Natural killer cell (primary cell): ENCODE measurements around the gene TRPC4. TPM values are rescaled to one million over a fixed set of nuclear protein-coding genes. Genes with fewer than 3 reads are reported as not detected.

Source experiments
- ATAC-seq, 3 donors: fragments of 150-1000 bp in 2 of 3; fragments of 200-7000 bp in 1 of 3; cut with Tn5 transposase; 1 replicate in 1 of 3; 2 replicates in 2 of 3; pipeline ENCODE4 v1.10.0; 2021; ENCODE audit warnings: mild to moderate bottlenecking in 2 of 3, moderate library complexity in 2 of 3
- DNase-seq, 2 donors: peaks; one replicate each; pipeline versions ENCODE4 v3.0.0 to v3.0.0-alpha.2; 2013 to 2021; ENCODE audit warnings: mixed read lengths in 1 of 2
- H3K27ac ChIP-seq: one replicate; pipeline ENCODE4 v1.5.1; 2013; ENCODE audit warnings: mild to moderate bottlenecking, low read length
- H3K27me3 ChIP-seq: one replicate; pipeline ENCODE4 v1.6.1; 2013; ENCODE audit warnings: low read length; ENCODE audit not compliant: control insufficient read depth, insufficient read depth
- H3K36me3 ChIP-seq: one replicate; pipeline ENCODE4 v1.6.1; 2013; ENCODE audit warnings: low read length; ENCODE audit not compliant: control insufficient read depth, insufficient read depth
- H3K4me1 ChIP-seq: one replicate; pipeline ENCODE4 v1.6.1; 2013; ENCODE audit warnings: low read length; ENCODE audit not compliant: control insufficient read depth, insufficient read depth
- H3K4me3 ChIP-seq: one replicate; pipeline ENCODE4 v1.5.1; 2013; ENCODE audit warnings: low read length
- H3K9me3 ChIP-seq: one replicate; pipeline ENCODE4 v1.6.1; 2013; ENCODE audit warnings: low read length; ENCODE audit not compliant: control insufficient read depth, insufficient read depth
- H3K27ac Mint-ChIP-seq, 2 donors: one replicate each; pipeline ENCODE4 v1.8.0; 2022; ENCODE audit warnings: mild to moderate bottlenecking in 2 of 2, mixed read lengths in 2 of 2, moderate library complexity in 1 of 2
- H3K27me3 Mint-ChIP-seq, 2 donors: one replicate each; pipeline ENCODE4 v1.8.0; 2022; ENCODE audit warnings: low read depth in 2 of 2, mixed read lengths in 2 of 2
- H3K36me3 Mint-ChIP-seq: one replicate; pipeline ENCODE4 v1.8.0; 2022; ENCODE audit warnings: mixed read lengths
- H3K4me1 Mint-ChIP-seq, 2 donors: one replicate each; pipeline ENCODE4 v1.8.0; 2022; ENCODE audit warnings: mixed read lengths in 2 of 2
- H3K4me3 Mint-ChIP-seq: one replicate; pipeline ENCODE4 v1.8.0; 2022; ENCODE audit warnings: mild to moderate bottlenecking, moderate library complexity, mixed read lengths
- H3K9me3 Mint-ChIP-seq, 2 donors: one replicate each; pipeline ENCODE4 v1.8.0; 2022; ENCODE audit warnings: mixed read lengths in 2 of 2
- WGBS: methylation state at CpG from one replicate; pipeline ENCODE4 v1.1.7; 2013; ENCODE audit warnings: missing lambda C conversion rate; ENCODE audit not compliant: insufficient coverage; 5-methylcytosine and 5-hydroxymethylcytosine counted together
- intact Hi-C: fragments of 100-400 bp; cut with micrococcal nuclease; formaldehyde crosslinking; loops from one replicate; pipeline ENCODE4 v1.14.2; 2022
- total RNA-seq, 4 donors: library from RNA; stranded (reverse); fragments of 120-200 nt in 1 of 4; gene quantifications; one replicate each; pipeline versions ENCODE4 v1.2.3 to v1.2.4, GENCODE V29; 2013 to 2022
- TF ChIP-seq, protein P1 (sequence below): fragments of 200-600 bp; IDR thresholded peaks from one replicate; pipeline ENCODE4 v1.8.0; 2022; ENCODE audit warnings: antibody characterized with exemption

TRPC4 gene
- total RNA-seq, 3 donors from 2014 or later (not counting 1 experiment from before 2014, with no cell fraction given): not detected

DNA sequence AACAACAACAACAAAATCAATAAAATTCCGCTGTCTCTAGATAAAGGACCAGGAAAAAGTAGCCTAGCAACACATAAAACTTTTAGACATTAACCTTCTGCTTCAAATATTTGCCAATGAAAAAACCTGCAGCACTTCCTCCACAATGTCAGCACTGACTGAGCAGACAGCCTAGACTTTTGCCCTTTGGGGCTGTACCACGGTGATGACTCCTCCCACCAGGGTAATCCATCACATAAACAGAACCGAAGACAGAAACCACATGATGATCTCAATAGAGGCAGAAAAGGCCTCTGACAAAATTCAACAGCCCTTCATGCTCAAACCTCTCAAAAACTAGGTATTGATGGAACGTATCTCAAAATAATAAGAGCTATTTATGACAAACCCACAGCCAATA is 30.2 kb upstream of the TRPC4 start:
- no peak overlapping the region for H3K4me3 ChIP-seq
- intact Hi-C loops: no loop called here
- H3K27me3 Mint-ChIP-seq: no peaks in the 10 kb centered on the region
- TF ChIP-seq, protein P1, sequence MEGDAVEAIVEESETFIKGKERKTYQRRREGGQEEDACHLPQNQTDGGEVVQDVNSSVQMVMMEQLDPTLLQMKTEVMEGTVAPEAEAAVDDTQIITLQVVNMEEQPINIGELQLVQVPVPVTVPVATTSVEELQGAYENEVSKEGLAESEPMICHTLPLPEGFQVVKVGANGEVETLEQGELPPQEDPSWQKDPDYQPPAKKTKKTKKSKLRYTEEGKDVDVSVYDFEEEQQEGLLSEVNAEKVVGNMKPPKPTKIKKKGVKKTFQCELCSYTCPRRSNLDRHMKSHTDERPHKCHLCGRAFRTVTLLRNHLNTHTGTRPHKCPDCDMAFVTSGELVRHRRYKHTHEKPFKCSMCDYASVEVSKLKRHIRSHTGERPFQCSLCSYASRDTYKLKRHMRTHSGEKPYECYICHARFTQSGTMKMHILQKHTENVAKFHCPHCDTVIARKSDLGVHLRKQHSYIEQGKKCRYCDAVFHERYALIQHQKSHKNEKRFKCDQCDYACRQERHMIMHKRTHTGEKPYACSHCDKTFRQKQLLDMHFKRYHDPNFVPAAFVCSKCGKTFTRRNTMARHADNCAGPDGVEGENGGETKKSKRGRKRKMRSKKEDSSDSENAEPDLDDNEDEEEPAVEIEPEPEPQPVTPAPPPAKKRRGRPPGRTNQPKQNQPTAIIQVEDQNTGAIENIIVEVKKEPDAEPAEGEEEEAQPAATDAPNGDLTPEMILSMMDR: no peak
- H3K36me3 ChIP-seq: no peaks in the 10 kb centered on the region
- no peaks in the 10 kb centered on the region for H3K4me1 ChIP-seq
- no peaks in the 10 kb centered on the region for H3K27me3 ChIP-seq
- ATAC-seq (no peak), DNase-seq (no peak)
- H3K36me3 Mint-ChIP-seq: no peaks in the 10 kb centered on the region
- no peak overlapping the region for H3K27ac Mint-ChIP-seq
- 58% methylated on average over 4 of the region's 4 CpGs for WGBS
- no peaks in the 10 kb centered on the region for H3K4me1 Mint-ChIP-seq
- H3K9me3 Mint-ChIP-seq: peaks cover 8 to 12% of the 10 kb centered on the region in 2 donors
- no peak overlapping the region for H3K4me3 Mint-ChIP-seq
- H3K27ac ChIP-seq: no peak overlapping the region
- peaks cover 3% of the 10 kb centered on the region for H3K9me3 ChIP-seq

DNA sequence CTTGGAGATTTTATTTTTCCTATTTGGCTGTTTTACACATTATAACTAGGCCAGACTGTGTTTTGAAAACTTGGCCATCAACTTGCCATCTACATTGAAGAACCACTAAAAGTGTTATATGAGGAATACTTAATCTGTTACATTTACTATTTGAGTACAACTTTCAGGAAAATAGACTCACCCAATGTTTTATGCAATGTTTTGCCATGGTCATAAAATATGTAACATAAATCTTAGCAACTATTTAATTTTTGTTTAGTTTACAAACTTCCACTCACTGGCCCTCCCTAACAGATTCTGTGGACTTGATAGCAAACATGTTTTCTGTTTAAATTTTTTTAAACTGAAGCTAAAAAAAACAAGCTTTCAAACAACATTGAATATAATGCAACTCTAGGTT is 23.7 kb upstream of the TRPC4 start:
- no peaks in the 10 kb centered on the region for H3K4me1 Mint-ChIP-seq
- TF ChIP-seq, protein P1: no peak
- H3K4me3 Mint-ChIP-seq: no peak overlapping the region
- no peaks in the 10 kb centered on the region for H3K36me3 Mint-ChIP-seq
- no peak for ATAC-seq
- Histone ChIP-seq H3K4me1 (no peaks in the 10 kb centered on the region), H3K27ac (no peak overlapping the region), H3K9me3 (no peaks in the 10 kb centered on the region), H3K27me3 (no peaks in the 10 kb centered on the region), H3K4me3 (no peak overlapping the region), H3K36me3 (no peaks in the 10 kb centered on the region)
- no peaks in the 10 kb centered on the region for H3K27me3 Mint-ChIP-seq
- peaks cover under 1 to 9% of the 10 kb centered on the region in 2 donors for H3K9me3 Mint-ChIP-seq
- DNase-seq: no peak
- H3K27ac Mint-ChIP-seq: no peak overlapping the region
- intact Hi-C loops: no loop called here

DNA sequence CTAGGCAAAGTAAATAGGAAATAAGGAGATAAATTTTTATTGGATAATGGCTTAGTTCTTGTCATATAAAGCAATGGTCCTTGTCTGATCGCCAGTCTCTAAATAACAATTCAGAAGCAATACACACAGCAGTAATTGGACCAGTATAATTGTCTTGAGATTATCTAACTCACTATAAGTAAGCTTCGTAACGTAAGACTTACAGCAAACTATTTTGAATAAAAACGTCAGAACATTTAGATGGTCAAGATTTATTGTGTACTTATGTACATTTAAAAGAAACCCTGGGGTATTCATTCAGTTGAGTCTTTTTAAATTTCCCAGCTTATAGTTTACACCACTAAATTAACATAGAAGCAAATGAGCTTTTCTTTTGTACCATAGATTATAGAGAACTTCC is 20.2 kb upstream of the TRPC4 start:
- Histone ChIP-seq H3K4me1 (no peaks in the 10 kb centered on the region), H3K27ac (no peak overlapping the region), H3K36me3 (no peaks in the 10 kb centered on the region), H3K4me3 (no peak overlapping the region), H3K27me3 (no peaks in the 10 kb centered on the region), H3K9me3 (no peaks in the 10 kb centered on the region)
- Mint-ChIP-seq H3K4me1 (no peaks in the 10 kb centered on the region), H3K36me3 (no peaks in the 10 kb centered on the region), H3K4me3 (no peak overlapping the region), H3K27me3 (no peaks in the 10 kb centered on the region), H3K27ac (no peak overlapping the region), H3K9me3 (peaks cover 4 to 15% of the 10 kb centered on the region in 2 donors)
- ATAC-seq (no peak), DNase-seq (no peak)
- TF ChIP-seq, protein P1: no peak
- intact Hi-C loops: no loop called here
- no CpG with 5 or more reads among the region's 4 CpGs for WGBS

DNA sequence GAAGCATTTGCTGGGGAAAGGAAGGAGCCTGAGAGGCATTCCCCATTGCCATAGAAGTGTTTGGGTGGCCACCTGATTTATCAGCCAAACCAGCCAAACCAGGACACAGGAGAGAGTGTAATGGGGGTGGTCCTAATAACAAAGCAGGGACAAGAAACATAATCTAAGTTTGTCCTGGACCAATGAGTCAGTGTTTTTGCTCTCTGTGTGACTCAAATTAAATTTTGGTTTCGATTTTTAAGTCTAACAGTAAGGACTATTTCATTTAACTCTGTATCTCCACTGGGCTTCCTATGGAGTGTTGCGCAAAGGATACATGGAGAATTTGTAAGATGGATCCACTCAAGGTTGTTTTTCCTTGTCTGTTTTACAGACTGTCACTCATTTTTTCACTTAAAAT is 19.5 kb upstream of the TRPC4 start:
- Mint-ChIP-seq H3K27me3 (no peaks in the 10 kb centered on the region), H3K36me3 (no peaks in the 10 kb centered on the region), H3K4me1 (no peaks in the 10 kb centered on the region), H3K27ac (no peak overlapping the region), H3K4me3 (no peak overlapping the region), H3K9me3 (peaks cover 6 to 15% of the 10 kb centered on the region in 2 donors)
- DNase-seq (no peak), ATAC-seq (no peak)
- H3K27ac ChIP-seq: no peak overlapping the region
- TF ChIP-seq, protein P1: no peak
- H3K36me3 ChIP-seq: no peaks in the 10 kb centered on the region
- 36% methylated on average over 1 of the region's 2 CpGs for WGBS
- H3K27me3 ChIP-seq: no peaks in the 10 kb centered on the region
- intact Hi-C loops: no loop called here
- no peak overlapping the region for H3K4me3 ChIP-seq
- H3K9me3 ChIP-seq: no peaks in the 10 kb centered on the region
- H3K4me1 ChIP-seq: no peaks in the 10 kb centered on the region
